Activated T-helper 2 cell treated with anti-CD3 and anti-CD28 coated beads, Interferon-gamma antibody, Interleukin-2, Interleukin-4, amounts not matched to agents 10 μg/mL and 5 μg/mL and 100 μg/mL, durations not matched to agents 14 hours and 24 hours and 36 hours (primary cell): ENCODE data around the gene ETV5. TPM values are rescaled to one million over a fixed set of nuclear protein-coding genes. Genes with fewer than 3 reads are reported as not detected.

Source experiments
- total RNA-seq: library from RNA; stranded (reverse); gene quantifications from 2 replicates; pipeline ENCODE4 v1.2.3, GENCODE V29; 2022

The ETV5 gene
- total RNA-seq, 1 donor from 2014 or later: 1.3 TPM

Other genes starting within 250 kb of the ETV5 start
- gene TRA2B, start 171.1 kb downstream of the ETV5 start, total RNA-seq: 277 and 282 TPM in 2 replicates